Measurements from ENCODE around the gene CAMK4.

GRCh38 chr5:111320953-111321352 lies 96.8 kb downstream of the CAMK4 start:
- TF ChIP-seq CTCF (conservative IDR thresholded peaks at IDR 0.05; ENCODE audit: low read depth in 2 of 2) (no peak), POLR2AphosphoS5 (IDR thresholded peaks at IDR 0.05; ENCODE audit: low read depth) (no peak), STAT1 (IDR thresholded peaks at IDR 0.05; ENCODE audit: unreplicated experiment) (no peak), EZH2 (IDR thresholded peaks at IDR 0.05; ENCODE audit: low read depth, unreplicated experiment) (no peak), CREB1 (CRISPR knock-in tag; IDR thresholded peaks at IDR 0.05; ENCODE audit: low read depth) (no peak), EZH2phosphoT487 (IDR thresholded peaks at IDR 0.05; ENCODE audit: unreplicated experiment) (no peak)
- TF ChIP-seq, protein P1, sequence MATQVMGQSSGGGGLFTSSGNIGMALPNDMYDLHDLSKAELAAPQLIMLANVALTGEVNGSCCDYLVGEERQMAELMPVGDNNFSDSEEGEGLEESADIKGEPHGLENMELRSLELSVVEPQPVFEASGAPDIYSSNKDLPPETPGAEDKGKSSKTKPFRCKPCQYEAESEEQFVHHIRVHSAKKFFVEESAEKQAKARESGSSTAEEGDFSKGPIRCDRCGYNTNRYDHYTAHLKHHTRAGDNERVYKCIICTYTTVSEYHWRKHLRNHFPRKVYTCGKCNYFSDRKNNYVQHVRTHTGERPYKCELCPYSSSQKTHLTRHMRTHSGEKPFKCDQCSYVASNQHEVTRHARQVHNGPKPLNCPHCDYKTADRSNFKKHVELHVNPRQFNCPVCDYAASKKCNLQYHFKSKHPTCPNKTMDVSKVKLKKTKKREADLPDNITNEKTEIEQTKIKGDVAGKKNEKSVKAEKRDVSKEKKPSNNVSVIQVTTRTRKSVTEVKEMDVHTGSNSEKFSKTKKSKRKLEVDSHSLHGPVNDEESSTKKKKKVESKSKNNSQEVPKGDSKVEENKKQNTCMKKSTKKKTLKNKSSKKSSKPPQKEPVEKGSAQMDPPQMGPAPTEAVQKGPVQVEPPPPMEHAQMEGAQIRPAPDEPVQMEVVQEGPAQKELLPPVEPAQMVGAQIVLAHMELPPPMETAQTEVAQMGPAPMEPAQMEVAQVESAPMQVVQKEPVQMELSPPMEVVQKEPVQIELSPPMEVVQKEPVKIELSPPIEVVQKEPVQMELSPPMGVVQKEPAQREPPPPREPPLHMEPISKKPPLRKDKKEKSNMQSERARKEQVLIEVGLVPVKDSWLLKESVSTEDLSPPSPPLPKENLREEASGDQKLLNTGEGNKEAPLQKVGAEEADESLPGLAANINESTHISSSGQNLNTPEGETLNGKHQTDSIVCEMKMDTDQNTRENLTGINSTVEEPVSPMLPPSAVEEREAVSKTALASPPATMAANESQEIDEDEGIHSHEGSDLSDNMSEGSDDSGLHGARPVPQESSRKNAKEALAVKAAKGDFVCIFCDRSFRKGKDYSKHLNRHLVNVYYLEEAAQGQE (IDR thresholded peaks at IDR 0.05; ENCODE audit: unreplicated experiment), result no peak
- TF ChIP-seq, protein P2, sequence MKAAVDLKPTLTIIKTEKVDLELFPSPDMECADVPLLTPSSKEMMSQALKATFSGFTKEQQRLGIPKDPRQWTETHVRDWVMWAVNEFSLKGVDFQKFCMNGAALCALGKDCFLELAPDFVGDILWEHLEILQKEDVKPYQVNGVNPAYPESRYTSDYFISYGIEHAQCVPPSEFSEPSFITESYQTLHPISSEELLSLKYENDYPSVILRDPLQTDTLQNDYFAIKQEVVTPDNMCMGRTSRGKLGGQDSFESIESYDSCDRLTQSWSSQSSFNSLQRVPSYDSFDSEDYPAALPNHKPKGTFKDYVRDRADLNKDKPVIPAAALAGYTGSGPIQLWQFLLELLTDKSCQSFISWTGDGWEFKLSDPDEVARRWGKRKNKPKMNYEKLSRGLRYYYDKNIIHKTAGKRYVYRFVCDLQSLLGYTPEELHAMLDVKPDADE (IDR thresholded peaks at IDR 0.05), result no peak
